Activated CD4-positive, alpha-beta T cell treated with anti-CD3 and anti-CD28 coated beads for 24 hours (primary cell): ENCODE measurements around the gene PPDPF.
A peak's percentile ranks its signal among the peaks of the same experiment; 100 is the strongest.
"Not testable (repeated sequence)": the region's sequence is repeated elsewhere in the genome, so short reads cannot be mapped to it uniquely, and the experiment has no call there.

Source experiments
- DNase-seq, 2 donors: peaks; one replicate each; pipeline ENCODE4 v3.0.0-alpha.2; 2020; ENCODE audit warnings: low read depth in 2 of 2

Gene PPDPF

DNA sequence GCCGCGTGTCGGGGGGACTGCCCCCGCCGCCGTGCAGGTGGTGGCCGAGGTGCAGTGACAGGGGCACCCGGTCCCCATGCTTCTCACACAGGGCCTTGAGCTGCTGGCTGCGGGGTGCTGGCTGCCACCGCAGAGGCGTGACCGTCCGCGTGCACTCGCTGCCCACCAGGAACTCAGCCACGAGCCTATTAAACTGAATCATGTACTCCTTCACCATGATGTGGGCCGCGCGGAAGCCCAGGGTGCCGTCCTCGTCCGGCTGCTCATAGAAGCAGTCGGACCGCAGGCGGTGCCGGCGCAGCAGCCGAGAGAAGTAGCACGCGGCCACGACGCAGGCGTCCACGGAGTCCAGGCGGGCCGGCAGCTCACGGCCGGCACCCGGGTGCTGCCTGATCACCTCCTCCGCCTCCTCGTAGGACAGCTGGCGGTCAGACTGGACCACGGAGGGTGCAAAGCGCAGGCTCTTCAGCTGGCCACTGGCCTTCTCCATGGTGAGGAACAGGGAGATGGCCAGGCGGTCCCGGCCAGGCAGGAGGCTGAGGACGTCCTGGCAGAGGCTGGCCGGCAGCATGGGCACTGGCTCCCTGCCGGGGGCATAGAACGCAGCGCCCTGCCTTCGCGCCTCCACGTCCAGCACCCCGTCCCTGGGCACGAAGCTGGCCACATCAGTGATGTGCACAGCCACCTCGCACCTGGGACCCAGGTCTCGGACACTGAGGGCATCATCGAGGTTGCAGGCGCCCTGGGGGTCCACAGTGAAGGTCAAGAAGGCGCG is 43.7 kb downstream of the PPDPF start:
- DNase-seq = no peak

DNA sequence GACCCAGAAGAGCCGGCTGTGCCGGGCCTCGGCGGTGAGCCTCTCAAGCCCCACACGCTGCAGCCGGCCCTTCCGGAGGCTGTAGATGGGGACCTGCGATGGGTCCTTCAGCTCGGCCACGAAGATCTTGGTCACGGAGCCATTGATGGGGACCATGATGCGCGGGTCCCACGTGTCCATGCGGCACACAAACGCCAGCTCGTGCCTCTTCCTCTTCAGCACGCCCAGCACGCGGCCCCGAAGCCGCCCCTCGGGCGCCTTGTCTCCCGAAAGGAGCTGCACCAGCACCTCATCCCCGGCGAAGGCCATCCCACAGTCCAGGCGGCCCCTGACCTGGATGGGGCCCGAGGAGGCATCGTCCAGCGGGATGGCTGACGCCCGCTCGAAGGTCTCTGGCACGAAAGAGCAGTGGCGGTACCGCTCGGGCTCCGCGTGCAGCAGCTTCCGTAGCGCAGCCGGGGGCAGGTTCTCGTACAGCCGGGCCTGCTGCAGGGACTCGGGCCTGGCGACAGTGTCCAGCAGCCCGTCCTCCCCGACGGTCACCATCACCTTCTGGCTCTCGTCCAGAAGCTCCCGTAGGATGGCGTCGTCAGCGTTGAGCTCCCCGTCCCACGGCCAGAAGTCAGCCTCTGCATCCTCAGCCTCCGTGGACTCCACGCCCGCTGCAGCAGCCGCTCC is 44.6 kb downstream of the PPDPF start:
- no peak for DNase-seq

DNA sequence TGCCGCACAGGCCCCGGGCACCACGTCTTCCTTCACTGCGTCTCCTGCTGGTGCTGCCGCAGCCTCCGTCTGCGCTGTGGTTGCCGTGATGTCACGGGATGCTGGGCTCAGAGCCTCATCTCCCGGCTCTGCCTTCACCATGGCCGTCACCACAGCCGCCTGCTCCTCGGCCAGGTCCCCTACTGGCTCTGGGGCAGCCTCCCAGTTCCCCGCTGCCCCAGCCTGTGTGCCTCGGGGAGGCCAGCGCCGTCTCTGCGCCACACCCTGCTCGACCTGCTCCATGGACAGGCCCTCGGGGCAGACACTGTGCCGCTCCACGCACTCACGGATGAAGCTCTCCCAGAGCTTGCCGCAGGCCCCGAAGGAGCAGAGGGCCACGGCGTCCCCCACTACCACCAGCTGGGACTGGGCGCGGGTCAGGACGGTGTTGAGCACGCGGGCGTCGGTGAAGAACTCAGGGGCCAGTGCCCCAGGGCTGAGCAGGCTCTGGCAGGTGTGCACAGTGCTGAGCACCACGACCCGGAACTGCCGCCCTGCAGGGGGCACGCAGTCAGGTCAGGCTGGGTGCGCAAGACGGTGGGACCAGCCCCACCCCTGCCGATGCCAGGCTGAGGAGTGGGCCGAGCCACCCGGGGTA is 45.3 kb downstream of the PPDPF start:
- DNase-seq = no peak

GRCh38 chr20:63566395-63567135 is 46.0 kb downstream of the PPDPF start:
- DNase-seq = no peak

DNA sequence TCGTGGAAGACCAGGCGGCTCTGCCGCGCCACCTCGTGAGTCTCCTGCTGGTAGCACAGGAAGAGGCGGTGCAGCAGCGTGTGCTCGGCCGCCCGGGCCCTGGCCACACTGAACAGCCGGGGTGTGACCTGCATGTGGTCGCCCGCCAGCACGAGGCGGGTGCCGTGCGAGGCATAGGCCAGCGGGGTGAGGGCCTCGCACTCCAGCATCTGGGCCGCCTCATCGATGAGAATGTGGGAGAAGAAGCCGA is 46.5 kb downstream of the PPDPF start:
- no peak for DNase-seq

- peak; percentile 10 to 31 for DNase-seq
Observed at GRCh38 chr20:63567386-63568169, 47.0 kb downstream of the PPDPF start.

DNA sequence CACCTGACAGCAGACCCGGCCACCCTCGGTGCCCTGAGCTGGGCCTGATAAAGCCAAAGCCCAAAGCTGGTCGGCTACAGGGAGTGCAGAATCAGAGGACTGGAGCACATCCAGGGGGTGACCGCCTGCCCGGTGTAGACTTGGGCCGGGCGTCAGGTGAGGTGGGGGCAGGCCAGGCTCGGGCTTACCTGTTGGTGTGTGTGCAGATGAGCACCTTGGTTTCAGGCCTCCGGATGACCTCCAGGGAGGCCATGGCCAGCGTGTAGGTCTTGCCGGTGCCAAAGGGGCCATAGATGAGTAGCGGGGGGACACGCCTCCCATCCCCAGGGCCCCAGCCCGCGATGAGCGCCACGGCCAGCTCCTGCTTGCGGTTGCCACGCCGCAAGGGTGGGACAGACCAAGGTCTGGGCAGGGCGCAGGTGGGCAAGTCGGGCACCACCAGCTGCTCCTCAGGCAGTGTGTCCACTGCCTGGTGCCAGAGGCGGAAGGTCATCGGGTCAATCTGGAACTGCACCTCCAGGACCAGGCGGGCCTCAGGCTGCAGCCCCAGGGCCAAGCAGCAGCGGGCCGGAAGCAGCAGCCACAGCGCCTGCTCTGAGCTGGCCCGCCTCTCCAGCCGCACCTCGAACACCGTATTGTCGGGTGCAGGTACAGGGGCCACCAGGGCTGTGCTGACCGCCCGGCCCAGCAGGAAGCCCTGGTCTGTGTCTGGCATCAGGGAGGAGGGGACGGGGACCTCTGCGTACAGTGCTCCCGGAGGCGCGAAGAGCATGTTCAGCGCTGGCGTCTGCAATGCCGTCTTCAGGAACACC is 47.8 kb downstream of the PPDPF start:
- no peak for DNase-seq

DNA sequence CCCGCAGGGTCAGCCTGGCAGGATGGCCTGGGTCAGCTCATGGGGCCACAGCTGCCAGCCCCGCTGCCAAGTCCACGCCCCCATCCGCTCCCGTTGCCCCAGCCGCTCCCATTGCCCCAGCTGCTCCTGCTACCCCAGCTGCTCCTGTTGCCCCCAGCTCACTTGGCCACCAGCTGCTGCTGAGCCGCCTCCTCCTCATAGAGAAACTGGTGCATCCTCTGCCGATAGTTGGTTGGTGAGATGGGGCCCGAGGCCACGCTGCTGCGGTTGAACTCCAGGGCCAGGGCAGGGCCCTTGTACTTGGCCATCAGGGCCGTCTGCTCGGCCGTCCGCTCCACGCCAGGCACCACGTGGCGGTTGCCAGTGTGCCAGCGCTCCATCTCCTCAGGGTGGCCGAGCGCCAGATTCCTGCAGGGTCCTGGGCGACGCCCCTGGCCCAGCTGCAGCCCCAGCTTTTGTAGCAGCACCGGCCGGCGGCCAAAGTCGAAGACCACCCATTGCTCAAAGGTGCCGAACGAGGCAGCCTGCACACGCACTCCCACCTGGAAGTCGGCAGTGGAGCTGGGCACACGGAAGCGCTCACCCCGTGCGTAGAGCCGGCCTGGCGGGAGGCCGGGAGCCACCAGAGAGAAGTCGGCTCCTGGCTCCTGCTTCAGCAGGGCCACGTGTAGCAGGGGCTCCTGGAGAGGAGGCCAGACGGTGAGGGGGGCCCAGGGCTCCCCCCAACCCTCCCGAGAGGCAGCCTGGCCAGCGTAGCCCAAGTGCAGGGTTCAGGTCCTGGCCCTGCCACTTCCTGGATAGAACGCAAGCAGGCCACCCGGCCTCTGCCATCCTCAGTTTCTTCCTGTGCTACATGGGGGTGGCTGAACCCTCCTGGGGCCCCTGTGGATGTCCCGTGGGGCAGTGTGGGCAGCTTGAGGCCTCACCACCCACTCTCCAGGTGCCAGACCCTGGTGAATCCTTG is 48.7 kb downstream of the PPDPF start:
- no peak for DNase-seq

DNA sequence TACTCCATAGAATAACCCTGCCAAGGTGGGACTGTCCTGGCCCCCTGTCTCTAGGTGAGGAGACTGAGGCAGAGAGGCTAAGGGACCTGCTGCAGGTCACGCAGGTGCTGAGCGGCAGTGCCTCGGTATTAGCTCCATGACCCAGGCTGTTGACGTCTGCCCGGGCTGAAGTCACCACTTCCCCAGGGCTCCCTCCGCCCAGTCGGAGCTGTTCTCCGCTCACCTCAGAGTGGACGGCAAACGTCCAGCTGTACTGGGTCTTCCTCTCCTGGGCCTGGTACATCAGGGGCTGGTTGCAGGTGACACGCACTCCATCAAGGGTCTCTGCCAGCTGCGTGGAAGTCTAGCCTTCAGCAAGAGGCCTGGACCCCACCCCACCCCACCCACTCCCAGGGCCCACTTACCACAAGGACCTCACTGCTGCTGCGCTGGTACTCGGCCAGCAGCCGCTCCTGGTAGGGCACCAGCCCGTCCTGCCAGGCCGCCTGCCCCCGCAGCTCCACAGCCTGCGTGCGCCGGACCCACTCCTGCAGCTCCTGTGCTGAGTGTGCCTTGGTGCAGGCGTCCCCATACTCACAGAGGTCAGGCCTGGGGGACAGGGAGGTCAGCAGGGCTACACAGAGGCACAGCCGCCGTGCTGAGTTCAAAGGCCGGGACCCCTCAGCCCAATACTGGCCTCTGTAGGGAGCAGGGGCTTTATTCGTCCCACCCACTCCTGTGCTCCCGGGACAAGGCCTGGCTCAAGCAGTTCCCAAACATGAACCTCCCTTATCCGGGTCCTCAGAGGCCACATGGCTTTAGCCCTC is 49.9 kb downstream of the PPDPF start:
- no peak for DNase-seq

- DNase-seq = not testable (repeated sequence)
Observed at GRCh38 chr20:63571087-63571478, 50.5 kb downstream of the PPDPF start.
